Measurements from ENCODE around the gene PCMT1.

PCMT1 gene

GRCh38 chr6:149813351-149813750 is 63.8 kb downstream of the PCMT1 start:
- H2AFZ ChIP-seq (ENCODE audit: low read length), result no peak overlapping the region
- H3K27ac ChIP-seq (ENCODE audit: low read depth, low read length, poor library complexity, severe bottlenecking), result no peak overlapping the region
- H3K4me2 ChIP-seq (ENCODE audit: low read length), result no peak overlapping the region

GRCh38 chr6:149815788-149816187 is 66.2 kb downstream of the PCMT1 start:
- Histone ChIP-seq H3K79me2 (ENCODE audit: insufficient read depth, low read length) (no peaks in the 10 kb centered on the region), H3K4me3 (ENCODE audit: low read depth, low read length, poor library complexity, severe bottlenecking) (no peak overlapping the region), H3K9ac (ENCODE audit: low read length) (no peak overlapping the region), H3K27me3 (ENCODE audit: insufficient read depth, low read length) (no peaks in the 10 kb centered on the region), H3K4me1 (ENCODE audit: insufficient read depth, low read length, severe bottlenecking) (no peaks in the 10 kb centered on the region), H3K4me2 (ENCODE audit: low read length) (no peak overlapping the region), H2AFZ (ENCODE audit: low read length) (no peak overlapping the region), H3K27ac (ENCODE audit: low read depth, low read length, poor library complexity, severe bottlenecking) (no peak overlapping the region), H4K20me1 (ENCODE audit: insufficient read depth, low read length) (no peaks in the 10 kb centered on the region), H3K36me3 (ENCODE audit: insufficient read depth, low read length) (peaks cover 15% of the 10 kb centered on the region), H3K9me2 (ENCODE audit: low read depth, low read length) (no peaks in the 10 kb centered on the region), H3F3A (ENCODE audit: insufficient read depth, low read length) (no peaks in the 10 kb centered on the region; the same call in 1 of the 2 replicates), H3K9me3 (ENCODE audit: low read length) (no peaks in the 10 kb centered on the region)
- TF ChIP-seq EZH2 (IDR thresholded peaks at IDR 0.05; ENCODE audit: borderline replicate concordance, low read length), result no peak
- TF ChIP-seq, protein P1, sequence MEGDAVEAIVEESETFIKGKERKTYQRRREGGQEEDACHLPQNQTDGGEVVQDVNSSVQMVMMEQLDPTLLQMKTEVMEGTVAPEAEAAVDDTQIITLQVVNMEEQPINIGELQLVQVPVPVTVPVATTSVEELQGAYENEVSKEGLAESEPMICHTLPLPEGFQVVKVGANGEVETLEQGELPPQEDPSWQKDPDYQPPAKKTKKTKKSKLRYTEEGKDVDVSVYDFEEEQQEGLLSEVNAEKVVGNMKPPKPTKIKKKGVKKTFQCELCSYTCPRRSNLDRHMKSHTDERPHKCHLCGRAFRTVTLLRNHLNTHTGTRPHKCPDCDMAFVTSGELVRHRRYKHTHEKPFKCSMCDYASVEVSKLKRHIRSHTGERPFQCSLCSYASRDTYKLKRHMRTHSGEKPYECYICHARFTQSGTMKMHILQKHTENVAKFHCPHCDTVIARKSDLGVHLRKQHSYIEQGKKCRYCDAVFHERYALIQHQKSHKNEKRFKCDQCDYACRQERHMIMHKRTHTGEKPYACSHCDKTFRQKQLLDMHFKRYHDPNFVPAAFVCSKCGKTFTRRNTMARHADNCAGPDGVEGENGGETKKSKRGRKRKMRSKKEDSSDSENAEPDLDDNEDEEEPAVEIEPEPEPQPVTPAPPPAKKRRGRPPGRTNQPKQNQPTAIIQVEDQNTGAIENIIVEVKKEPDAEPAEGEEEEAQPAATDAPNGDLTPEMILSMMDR (IDR thresholded peaks at IDR 0.05; ENCODE audit: low read length), result no peak

More at GRCh38 chr6:149813351-149813750, 63.8 kb downstream of the PCMT1 start:
- TF ChIP-seq, protein P1 (IDR thresholded peaks at IDR 0.05; ENCODE audit: low read length), result no peak
- no peak for TF ChIP-seq EZH2 (IDR thresholded peaks at IDR 0.05; ENCODE audit: borderline replicate concordance, low read length)
- H3K79me2 ChIP-seq (ENCODE audit: insufficient read depth, low read length), result no peaks in the 10 kb centered on the region
- H3K36me3 ChIP-seq (ENCODE audit: insufficient read depth, low read length), result peaks cover 26% of the 10 kb centered on the region
- H3F3A ChIP-seq (ENCODE audit: insufficient read depth, low read length), result no peaks in the 10 kb centered on the region
- no peaks in the 10 kb centered on the region for H3K4me1 ChIP-seq (ENCODE audit: insufficient read depth, low read length, severe bottlenecking)
- no peaks in the 10 kb centered on the region for H3K9me3 ChIP-seq (ENCODE audit: low read length)
- no peaks in the 10 kb centered on the region for H4K20me1 ChIP-seq (ENCODE audit: insufficient read depth, low read length)
- H3K27me3 ChIP-seq (ENCODE audit: insufficient read depth, low read length), result no peaks in the 10 kb centered on the region
- no peak overlapping the region for H3K4me3 ChIP-seq (ENCODE audit: low read depth, low read length, poor library complexity, severe bottlenecking)
- H3K9me2 ChIP-seq (ENCODE audit: low read depth, low read length), result no peaks in the 10 kb centered on the region
- no peak overlapping the region for H3K9ac ChIP-seq (ENCODE audit: low read length)

DNA sequence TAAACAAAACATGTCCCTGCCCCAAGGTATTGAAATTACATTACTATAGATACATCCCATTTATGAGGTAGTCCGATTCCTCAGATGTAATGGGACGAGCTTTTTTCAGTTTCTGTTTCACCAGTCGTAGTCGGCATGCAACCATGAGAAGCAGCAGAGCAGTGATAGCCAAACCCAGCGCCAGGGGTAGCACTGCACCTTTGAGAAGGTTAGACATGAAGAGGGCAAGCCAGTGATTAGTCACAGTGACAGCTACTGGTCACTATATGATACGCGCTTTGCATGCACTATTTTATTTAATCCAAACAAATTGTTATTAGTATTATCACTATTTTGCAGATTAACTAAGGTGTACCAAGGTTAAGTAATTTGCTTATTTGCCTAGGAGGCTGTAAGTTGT is 71.0 kb downstream of the PCMT1 start:
- H3K9me2 ChIP-seq (ENCODE audit: low read depth, low read length), result no peaks in the 10 kb centered on the region
- H3K9ac ChIP-seq (ENCODE audit: low read length), result no peak overlapping the region
- H3K27ac ChIP-seq (ENCODE audit: low read depth, low read length, poor library complexity, severe bottlenecking), result no peak overlapping the region
- H3K4me1 ChIP-seq (ENCODE audit: insufficient read depth, low read length, severe bottlenecking), result no peaks in the 10 kb centered on the region
- no peaks in the 10 kb centered on the region for H3K27me3 ChIP-seq (ENCODE audit: insufficient read depth, low read length)
- no peak overlapping the region for H3K4me2 ChIP-seq (ENCODE audit: low read length)
- no peak overlapping the region for H2AFZ ChIP-seq (ENCODE audit: low read length)
- H4K20me1 ChIP-seq (ENCODE audit: insufficient read depth, low read length), result no peaks in the 10 kb centered on the region
- no peaks in the 10 kb centered on the region; the same call in 1 of the 2 replicates for H3F3A ChIP-seq (ENCODE audit: insufficient read depth, low read length)
- H3K79me2 ChIP-seq (ENCODE audit: insufficient read depth, low read length), result no peaks in the 10 kb centered on the region
- no peaks in the 10 kb centered on the region for H3K9me3 ChIP-seq (ENCODE audit: low read length)
- TF ChIP-seq, protein P1 (IDR thresholded peaks at IDR 0.05; ENCODE audit: low read length), result peak; percentile 19; the same call in 1 of the 2 replicates
- TF ChIP-seq EZH2 (IDR thresholded peaks at IDR 0.05; ENCODE audit: borderline replicate concordance, low read length), result no peak
- no peak overlapping the region for H3K4me3 ChIP-seq (ENCODE audit: low read depth, low read length, poor library complexity, severe bottlenecking)
- H3K36me3 ChIP-seq (ENCODE audit: insufficient read depth, low read length), result no peaks in the 10 kb centered on the region

Measured in OCI-LY1 (cell line).